HEK293T (cell line): Measurements from ENCODE around the gene SRSF10.

Experiments used
- BHLHE40 ChIP-seq: fragments of 450-650 bp; IDR thresholded peaks from 2 replicates; pipeline ENCODE4 v1.6.1; 2016; ENCODE audit warnings: mild to moderate bottlenecking, moderate library complexity, borderline replicate concordance
- ELF4 ChIP-seq: fragments of 450-650 bp; IDR thresholded peaks from 2 replicates; pipeline ENCODE4 v1.6.1; 2017; ENCODE audit warnings: antibody characterized with exemption
- FOXA1 ChIP-seq: fragments of 450-650 bp; IDR thresholded peaks from 2 replicates; pipeline ENCODE4 v1.6.1; 2016; ENCODE audit warnings: mild to moderate bottlenecking
- FOXM1 ChIP-seq: fragments of 450-650 bp; IDR thresholded peaks from 2 replicates; pipeline ENCODE4 v1.6.1; 2017; ENCODE audit warnings: mild to moderate bottlenecking, borderline replicate concordance
- LEF1 ChIP-seq: fragments of 450-650 bp; IDR thresholded peaks from 2 replicates; pipeline ENCODE4 v1.6.1; 2017; ENCODE audit warnings: mild to moderate bottlenecking, borderline replicate concordance
- SP1 ChIP-seq: fragments of 450-650 bp; IDR thresholded peaks from 2 replicates; pipeline ENCODE4 v1.6.1; 2017
- SUZ12 ChIP-seq: fragments of 450-650 bp; IDR thresholded peaks from 2 replicates; pipeline ENCODE4 v1.6.1; 2016; ENCODE audit warnings: mild to moderate bottlenecking
- TARDBP ChIP-seq: fragments of 450-650 bp; IDR thresholded peaks from 2 replicates; pipeline ENCODE4 v1.6.1; 2016
- ZNF384 ChIP-seq: fragments of 450-650 bp; IDR thresholded peaks from 2 replicates; pipeline ENCODE4 v1.6.1; 2016

DNA sequence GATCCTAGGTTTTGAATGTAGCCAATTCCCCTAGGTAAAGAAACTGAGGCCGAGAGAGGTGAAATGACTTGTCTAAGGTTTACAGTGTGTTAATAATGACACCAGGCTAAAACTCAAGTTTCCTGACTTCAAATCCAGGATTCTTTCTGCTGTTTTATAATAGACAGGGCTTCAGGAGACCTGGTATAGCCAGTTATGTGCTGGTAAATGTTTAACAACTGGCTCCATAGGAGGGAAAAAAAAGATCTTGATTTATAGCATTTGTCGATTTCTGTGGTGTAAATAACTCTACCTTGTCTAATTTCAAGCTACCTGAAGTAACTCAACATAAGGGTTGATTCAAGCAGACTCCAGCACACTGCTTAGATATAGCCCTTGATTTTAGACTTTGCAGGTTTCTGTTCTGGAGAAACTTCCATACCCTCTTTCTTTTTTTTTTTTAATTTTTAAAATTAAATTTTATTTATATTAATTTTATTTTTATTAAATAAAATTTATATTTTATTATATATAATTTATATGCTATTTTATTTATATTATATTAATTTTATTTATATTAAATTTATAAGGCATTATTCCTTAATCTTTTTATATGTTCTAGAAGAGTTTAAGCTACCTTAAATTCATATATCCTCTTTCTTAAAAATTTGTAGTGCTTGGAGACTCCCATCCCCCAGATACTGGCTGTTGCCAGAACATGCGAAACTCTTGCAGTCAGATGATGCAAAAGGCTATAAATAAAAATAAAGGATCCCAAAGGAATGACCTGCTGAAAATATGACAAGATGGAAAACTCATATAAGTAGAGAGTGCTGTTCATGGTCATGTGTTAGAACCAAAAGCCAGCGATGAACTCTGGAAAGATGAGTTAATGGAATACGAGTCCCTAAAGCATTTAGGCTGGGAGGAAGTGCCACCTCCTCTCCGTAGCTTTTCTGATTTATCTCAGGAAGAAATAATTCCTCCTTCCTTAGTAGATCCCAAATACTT lies 35.4 kb upstream of the SRSF10 start:
- TF ChIP-seq TARDBP = no peak
- no peak for TF ChIP-seq BHLHE40
- TF ChIP-seq ELF4 = no peak
- TF ChIP-seq LEF1 = no peak
- TF ChIP-seq SUZ12 = no peak
- TF ChIP-seq FOXA1 = no peak
- no peak for TF ChIP-seq SP1
- no peak for TF ChIP-seq ZNF384
- no peak for TF ChIP-seq FOXM1
